GM18868 (cell line): Measurements from ENCODE around the gene KLK12.
"Not testable (repeated sequence)": the region's sequence is repeated elsewhere in the genome, so short reads cannot be mapped to it uniquely, and the experiment has no call there.

ENCODE experiments used
- ATAC-seq: cut with Tn5 transposase; IDR thresholded peaks from one replicate; pipeline ENCODE4 v1.9.1; 2021; ENCODE audit warnings: mild to moderate bottlenecking, moderate library complexity; ENCODE audit not compliant: unreplicated experiment

Gene KLK12

GRCh38 chr19:51016798-51017683, 17.8 kb downstream of the KLK12 start:
- no peak for ATAC-seq

GRCh38 chr19:51015691-51016267, 19.0 kb downstream of the KLK12 start:
- ATAC-seq, result no peak

- no peak for ATAC-seq
Measured at GRCh38 chr19:51014242-51014641, 20.6 kb downstream of the KLK12 start.

- ATAC-seq, result no peak
Measured at GRCh38 chr19:51012661-51013190, 22.1 kb downstream of the KLK12 start.

GRCh38 chr19:51010066-51010795, 24.6 kb downstream of the KLK12 start:
- ATAC-seq, result no peak

GRCh38 chr19:51009061-51009891, 25.5 kb downstream of the KLK12 start:
- ATAC-seq, result no peak

- no peak for ATAC-seq
Measured at GRCh38 chr19:51007488-51007887, 27.3 kb downstream of the KLK12 start.

GRCh38 chr19:51006406-51006805, 28.4 kb downstream of the KLK12 start:
- ATAC-seq, result no peak

GRCh38 chr19:51005248-51005647, 29.6 kb downstream of the KLK12 start:
- no peak for ATAC-seq

- ATAC-seq, result no peak
Measured at GRCh38 chr19:51003316-51003715, 31.5 kb downstream of the KLK12 start.

- no peak for ATAC-seq
Measured at GRCh38 chr19:51002542-51003311, 32.1 kb downstream of the KLK12 start.

GRCh38 chr19:51002089-51002532, 32.7 kb downstream of the KLK12 start:
- no peak for ATAC-seq

GRCh38 chr19:51001515-51001914, 33.3 kb downstream of the KLK12 start, which contains the start of gene KLK8:
Gene KLK8 (minus strand): TSS chr19:51001604. CDS start chr19:51001167, 437 bp downstream.
- no peak for ATAC-seq

- no peak for ATAC-seq
Measured at GRCh38 chr19:51000981-51001380, 33.8 kb downstream of the KLK12 start.

GRCh38 chr19:51000426-51000825, 34.4 kb downstream of the KLK12 start:
- ATAC-seq, result no peak

GRCh38 chr19:50998686-50999085, 36.1 kb downstream of the KLK12 start:
- no peak for ATAC-seq

- no peak for ATAC-seq
Measured at GRCh38 chr19:50998061-50998460, 36.7 kb downstream of the KLK12 start.

GRCh38 chr19:50994129-50994528, 40.7 kb downstream of the KLK12 start:
- ATAC-seq, result no peak

GRCh38 chr19:50992666-50993035, 42.2 kb downstream of the KLK12 start:
- no peak for ATAC-seq

- not testable (repeated sequence) for ATAC-seq
Measured at GRCh38 chr19:50984416-50984815, 50.4 kb downstream of the KLK12 start.
